ENCODE data around the gene KCNE4. TPM values are rescaled to one million over a fixed set of nuclear protein-coding genes. Genes with fewer than 3 reads are reported as not detected.

Gene KCNE4
- total RNA-seq, 1 experiment from 2014 or later = not detected

DNA sequence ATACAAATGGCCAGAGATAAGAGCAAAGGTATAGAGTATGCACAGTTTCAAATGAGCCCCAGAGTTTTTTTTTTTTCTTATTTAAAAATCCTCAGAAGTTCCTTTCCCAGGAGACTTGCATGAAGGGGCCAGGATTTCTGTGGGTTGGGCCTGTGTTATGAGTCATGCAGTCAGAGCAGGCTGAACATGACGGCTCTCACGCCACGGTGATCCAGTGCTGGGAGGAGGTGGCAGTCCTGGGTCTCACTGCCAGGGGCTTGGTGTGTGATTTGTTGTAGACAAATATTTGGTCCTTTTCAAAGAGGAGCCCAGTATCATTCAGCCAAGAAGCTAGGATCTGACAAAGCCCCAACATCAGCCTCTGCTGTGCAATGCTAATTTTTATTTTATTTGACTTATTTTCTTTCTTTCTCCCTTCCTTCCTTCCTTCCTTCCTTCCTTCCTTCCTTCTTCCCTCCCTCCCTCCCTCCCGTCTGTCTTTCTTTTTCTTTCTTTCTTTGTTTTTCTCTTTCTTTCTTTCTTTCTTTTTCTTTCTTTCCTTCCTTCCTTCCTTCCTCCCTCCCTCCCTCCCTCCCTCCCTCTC is 10.4 kb upstream of the KCNE4 start:
- CTCF ChIA-PET = no interaction called here
- Histone ChIP-seq H3K36me3 (ENCODE audit: low read depth, low read length) (no peaks in the 10 kb centered on the region), H3K4me3 (ENCODE audit: low read length) (0 out of 2 replicates have a peak overlapping the region, but pooled peaks have one; percentile 13), H3K9ac (ENCODE audit: low read length) (peak overlapping the region; percentile 48), H4K20me1 (ENCODE audit: low read length) (no peaks in the 10 kb centered on the region), H3K9me3 (ENCODE audit: low read length) (no peaks in the 10 kb centered on the region), H3K79me2 (ENCODE audit: low read length) (no peaks in the 10 kb centered on the region), H3K27ac (ENCODE audit: low read length) (peak overlapping the region; percentile 90), H3F3A (ENCODE audit: low read length, unreplicated experiment) (no peaks in the 10 kb centered on the region), H3K4me1 (ENCODE audit: insufficient read depth, low read length) (peaks cover 22% of the 10 kb centered on the region), H3K27me3 (ENCODE audit: low read length) (no peaks in the 10 kb centered on the region), H2AFZ (ENCODE audit: low read length) (peak overlapping the region; percentile 31; the same call in 1 of the 2 replicates), H3K4me2 (ENCODE audit: low read length) (peak overlapping the region; percentile 52), H3K9me2 (replicated peaks; ENCODE audit: low read length) (no peaks in the 10 kb centered on the region)
- POLR2A ChIA-PET (ENCODE audit: unreplicated experiment) = no interaction called here
- TF ChIP-seq, protein P1, sequence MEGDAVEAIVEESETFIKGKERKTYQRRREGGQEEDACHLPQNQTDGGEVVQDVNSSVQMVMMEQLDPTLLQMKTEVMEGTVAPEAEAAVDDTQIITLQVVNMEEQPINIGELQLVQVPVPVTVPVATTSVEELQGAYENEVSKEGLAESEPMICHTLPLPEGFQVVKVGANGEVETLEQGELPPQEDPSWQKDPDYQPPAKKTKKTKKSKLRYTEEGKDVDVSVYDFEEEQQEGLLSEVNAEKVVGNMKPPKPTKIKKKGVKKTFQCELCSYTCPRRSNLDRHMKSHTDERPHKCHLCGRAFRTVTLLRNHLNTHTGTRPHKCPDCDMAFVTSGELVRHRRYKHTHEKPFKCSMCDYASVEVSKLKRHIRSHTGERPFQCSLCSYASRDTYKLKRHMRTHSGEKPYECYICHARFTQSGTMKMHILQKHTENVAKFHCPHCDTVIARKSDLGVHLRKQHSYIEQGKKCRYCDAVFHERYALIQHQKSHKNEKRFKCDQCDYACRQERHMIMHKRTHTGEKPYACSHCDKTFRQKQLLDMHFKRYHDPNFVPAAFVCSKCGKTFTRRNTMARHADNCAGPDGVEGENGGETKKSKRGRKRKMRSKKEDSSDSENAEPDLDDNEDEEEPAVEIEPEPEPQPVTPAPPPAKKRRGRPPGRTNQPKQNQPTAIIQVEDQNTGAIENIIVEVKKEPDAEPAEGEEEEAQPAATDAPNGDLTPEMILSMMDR (conservative IDR thresholded peaks at IDR 0.05; ENCODE audit: low read depth, low read length) = no peak
- TF ChIP-seq EZH2phosphoT487 (IDR thresholded peaks at IDR 0.05; ENCODE audit: borderline replicate concordance, low read length) = no peak
- no peak for TF ChIP-seq EZH2 (IDR thresholded peaks at IDR 0.05; ENCODE audit: low read length, unreplicated experiment)
- ATAC-seq = peak; percentile 99
- intact Hi-C loops (cut with micrococcal nuclease) = no loop called here
- BruUV-seq (replicated peaks) = no TSS peak
- peak; percentile 86 for DNase-seq

DNA sequence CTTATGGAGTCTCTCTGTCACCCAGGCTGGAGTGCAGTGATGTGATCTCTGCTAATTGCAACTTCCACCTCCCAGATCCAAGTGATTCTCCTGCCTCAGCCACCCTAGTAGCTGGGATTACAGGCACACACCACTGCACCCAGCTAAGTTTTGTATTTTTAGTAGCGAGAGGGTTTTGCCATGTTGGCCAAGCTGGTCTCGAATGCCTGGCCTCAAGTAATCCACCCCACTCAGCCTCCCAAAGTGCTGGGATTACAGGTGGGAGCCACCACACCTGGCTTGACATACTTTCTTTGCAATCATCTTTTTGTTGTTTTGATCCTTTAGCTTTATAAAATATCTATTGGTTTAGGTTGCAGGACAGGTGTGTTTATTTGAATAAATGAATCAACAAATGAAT is 9.7 kb upstream of the KCNE4 start:
- no TSS peak for BruUV-seq (replicated peaks)
- Histone ChIP-seq H3K27me3 (ENCODE audit: low read length) (no peaks in the 10 kb centered on the region), H3K4me1 (ENCODE audit: insufficient read depth, low read length) (peaks cover 22% of the 10 kb centered on the region), H3F3A (ENCODE audit: low read length, unreplicated experiment) (no peaks in the 10 kb centered on the region), H3K36me3 (ENCODE audit: low read depth, low read length) (no peaks in the 10 kb centered on the region), H2AFZ (ENCODE audit: low read length) (no peak overlapping the region), H3K4me3 (ENCODE audit: low read length) (no peak overlapping the region), H3K9ac (ENCODE audit: low read length) (peak overlapping the region; percentile 65), H3K79me2 (ENCODE audit: low read length) (no peaks in the 10 kb centered on the region), H3K9me2 (replicated peaks; ENCODE audit: low read length) (no peaks in the 10 kb centered on the region), H3K9me3 (ENCODE audit: low read length) (no peaks in the 10 kb centered on the region), H4K20me1 (ENCODE audit: low read length) (no peaks in the 10 kb centered on the region), H3K4me2 (ENCODE audit: low read length) (peak overlapping the region; percentile 12; the same call in 1 of the 2 replicates), H3K27ac (ENCODE audit: low read length) (peak overlapping the region; percentile 90)
- TF ChIP-seq EZH2 (IDR thresholded peaks at IDR 0.05; ENCODE audit: low read length, unreplicated experiment) = no peak
- DNase-seq (no peak), ATAC-seq (no peak)
- POLR2A ChIA-PET (ENCODE audit: unreplicated experiment) = no interaction called here
- CTCF ChIA-PET = no interaction called here
- intact Hi-C loops (cut with micrococcal nuclease) = no loop called here

DNA sequence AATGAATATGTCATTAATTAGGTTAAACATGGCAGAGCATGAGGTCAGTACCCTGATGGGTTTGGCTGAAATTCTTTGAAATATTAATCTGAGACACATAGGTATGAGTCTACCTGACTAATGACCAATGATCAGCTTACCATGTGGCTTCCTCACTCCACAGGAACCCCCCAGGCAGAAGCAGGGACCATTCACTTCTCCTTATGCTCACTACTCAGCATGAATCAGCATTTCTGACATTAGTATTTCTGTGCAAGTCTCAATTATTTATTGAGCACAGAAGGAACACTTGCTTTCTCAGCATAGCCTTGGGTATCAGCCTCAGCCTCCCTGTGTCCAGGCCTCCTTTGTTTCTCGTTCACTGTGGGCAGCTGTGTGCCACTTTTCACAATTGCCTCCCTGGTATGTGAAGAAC is 9.3 kb upstream of the KCNE4 start:
- Histone ChIP-seq H3K79me2 (ENCODE audit: low read length) (no peaks in the 10 kb centered on the region), H3K27me3 (ENCODE audit: low read length) (no peaks in the 10 kb centered on the region), H3K9ac (ENCODE audit: low read length) (peak overlapping the region; percentile 37; the same call in 1 of the 2 replicates), H3F3A (ENCODE audit: low read length, unreplicated experiment) (no peaks in the 10 kb centered on the region), H3K27ac (ENCODE audit: low read length) (peak overlapping the region; percentile 90), H4K20me1 (ENCODE audit: low read length) (no peaks in the 10 kb centered on the region), H3K9me3 (ENCODE audit: low read length) (no peaks in the 10 kb centered on the region), H3K4me3 (ENCODE audit: low read length) (no peak overlapping the region), H2AFZ (ENCODE audit: low read length) (no peak overlapping the region; the same call in 1 of the 2 replicates), H3K36me3 (ENCODE audit: low read depth, low read length) (no peaks in the 10 kb centered on the region), H3K9me2 (replicated peaks; ENCODE audit: low read length) (no peaks in the 10 kb centered on the region), H3K4me2 (ENCODE audit: low read length) (peak overlapping the region; percentile 12; the same call in 1 of the 2 replicates), H3K4me1 (ENCODE audit: insufficient read depth, low read length) (peaks cover 22% of the 10 kb centered on the region)
- DNase-seq (peak; percentile 77), ATAC-seq (peak; percentile 21)
- no TSS peak for BruUV-seq (replicated peaks)
- intact Hi-C loops (cut with micrococcal nuclease) = no loop called here
- POLR2A ChIA-PET (ENCODE audit: unreplicated experiment) = no interaction called here
- TF ChIP-seq EZH2phosphoT487 (IDR thresholded peaks at IDR 0.05; ENCODE audit: borderline replicate concordance, low read length) (no peak), EZH2 (IDR thresholded peaks at IDR 0.05; ENCODE audit: low read length, unreplicated experiment) (no peak)
- TF ChIP-seq, protein P1 (conservative IDR thresholded peaks at IDR 0.05; ENCODE audit: low read depth, low read length) = no peak
- CTCF ChIA-PET = no interaction called here

All from PC-3 (cell line).